Thyroid gland (tissue), 4 donors: ENCODE results near the gene PBX3. TPM values are rescaled to one million over a fixed set of nuclear protein-coding genes. Genes with fewer than 3 reads are reported as not detected.

Experiments used
- DNase-seq, 2 donors: peaks; one replicate each; pipeline ENCODE4 v3.0.0-alpha.2; 2019
- H3K27ac ChIP-seq, 3 donors: fragments of 200-600 bp; sonication (generic); 1 replicate in 2 of 3; 2 replicates in 1 of 3; pipeline ENCODE4 v1.5.1; 2016 to 2019; ENCODE audit warnings: mild to moderate bottlenecking in 1 of 3, moderate library complexity in 1 of 3
- H3K27me3 ChIP-seq: fragments of 200-600 bp; sonication (generic); one replicate; pipeline ENCODE4 v1.5.1; 2019
- H3K36me3 ChIP-seq, 2 donors: fragments of 200-600 bp; sonication (generic); one replicate each; pipeline ENCODE4 v1.5.1; 2016 to 2019
- H3K4me1 ChIP-seq, 2 donors: fragments of 200-600 bp; sonication (generic); one replicate each; pipeline ENCODE4 v1.5.1; 2017 to 2019
- H3K4me3 ChIP-seq, 3 donors: fragments of 200-600 bp; sonication (generic); replicated peaks in 1 of 3; 1 replicate in 2 of 3; 2 replicates in 1 of 3; pipeline ENCODE4 v1.5.1; 2016; ENCODE audit warnings: mild to moderate bottlenecking in 1 of 3
- H3K9me3 ChIP-seq: fragments of 200-600 bp; sonication (generic); one replicate; pipeline ENCODE4 v1.5.1; 2017
- CTCF ChIP-seq, 6 experiments: fragments of 200-600 bp in 3 of 6; fragments of 450-650 bp in 3 of 6; sonication (generic) in 3 of 6; IDR thresholded peaks; one replicate each; pipeline ENCODE4 v1.5.1; 2016 to 2019; ENCODE audit warnings: antibody characterized with exemption in 6 of 6, mild to moderate bottlenecking in 2 of 6, inconsistent platforms in 1 of 6, moderate library complexity in 1 of 6
- POLR2A ChIP-seq, 2 donors: fragments of 450-650 bp; IDR thresholded peaks; one replicate each; pipeline ENCODE4 v1.6.1; 2017; ENCODE audit warnings: antibody characterized with exemption in 2 of 2, mild to moderate bottlenecking in 2 of 2, moderate library complexity in 1 of 2
- WGBS, 2 donors: methylation state at CpG; one replicate each; pipeline ENCODE4 v1.1.5; 2017; 5-methylcytosine and 5-hydroxymethylcytosine counted together
- intact Hi-C: fragments of 100-400 bp; cut with DNase I; formaldehyde crosslinking; loops from one replicate; pipeline ENCODE4 v1.15.1; 2023
- total RNA-seq, 4 donors: library from RNA; depleted of rRNA; stranded (reverse); fragments of >200 nt; gene quantifications; one replicate each; pipeline ENCODE4 v1.2.3, GENCODE V29; 2016

Gene PBX3
- total RNA-seq, 4 donors from 2014 or later: 68.5 to 108 (median 71.3) TPM

DNA sequence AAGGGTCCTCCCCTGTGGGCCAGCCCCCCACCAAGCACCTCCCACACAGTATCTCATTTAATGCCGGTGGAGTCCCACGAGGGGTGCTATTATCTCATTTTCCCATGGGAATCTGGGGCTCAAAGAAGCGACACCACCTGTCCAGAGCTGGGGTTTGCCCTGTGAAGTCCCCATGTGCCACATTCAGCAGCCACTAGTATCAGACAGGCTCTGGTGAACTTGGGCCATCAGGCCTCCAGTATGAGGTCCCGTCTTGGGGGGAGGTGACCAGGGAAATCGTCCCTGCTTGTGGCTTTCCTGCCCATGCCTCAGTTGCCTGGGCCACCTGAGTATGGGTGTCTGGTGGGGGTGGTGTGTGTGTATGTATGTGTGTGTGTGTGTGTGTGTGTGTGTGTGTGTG is 222.7 kb downstream of the PBX3 start:
- WGBS, 2 donors: 77 to 80% methylated on average over 2 to 4 of the region's 5 CpGs
- no peaks in the 10 kb centered on the region for H3K27me3 ChIP-seq
- H3K36me3 ChIP-seq: peaks cover 0 to 11% of the 10 kb centered on the region in 2 donors
- intact Hi-C loops: no loop called here
- TF ChIP-seq POLR2A (IDR thresholded peaks at IDR 0.05) (no peak), CTCF (IDR thresholded peaks at IDR 0.05) (no peak)
- no peak for DNase-seq
- H3K27ac ChIP-seq: no peak overlapping the region
- no peaks in the 10 kb centered on the region for H3K9me3 ChIP-seq
- no peaks in the 10 kb centered on the region for H3K4me1 ChIP-seq
- no peak overlapping the region for H3K4me3 ChIP-seq

DNA sequence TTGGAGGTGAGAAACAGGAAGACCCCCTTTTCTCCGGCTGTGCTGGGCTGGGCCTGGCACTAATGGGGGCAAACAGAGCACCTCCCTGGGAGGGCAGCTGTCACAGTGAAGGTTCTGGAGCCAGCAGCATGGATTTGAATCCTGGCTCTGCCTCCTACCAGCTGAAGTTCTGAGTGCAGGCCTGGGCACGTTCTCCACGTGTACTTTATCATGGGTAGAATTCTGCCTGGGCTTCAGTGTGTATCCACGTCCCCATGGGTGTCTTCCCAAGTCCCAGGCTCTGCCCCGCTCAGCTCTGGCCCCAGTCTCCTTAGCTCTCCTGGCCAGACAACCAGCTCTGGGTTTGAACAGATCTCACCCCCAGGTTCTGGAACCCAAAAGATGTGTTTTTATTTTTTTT is 223.2 kb downstream of the PBX3 start:
- no peak for DNase-seq
- WGBS, 2 donors: 74 to 82% methylated on average over 5 of the region's 5 CpGs
- H3K4me3 ChIP-seq: no peak overlapping the region
- no peak overlapping the region for H3K27ac ChIP-seq
- H3K27me3 ChIP-seq: no peaks in the 10 kb centered on the region
- peaks cover 0 to 11% of the 10 kb centered on the region in 2 donors for H3K36me3 ChIP-seq
- H3K9me3 ChIP-seq: no peaks in the 10 kb centered on the region
- TF ChIP-seq CTCF (IDR thresholded peaks at IDR 0.05): no peak
- TF ChIP-seq POLR2A (IDR thresholded peaks at IDR 0.05): no peak
- no peaks in the 10 kb centered on the region for H3K4me1 ChIP-seq
- intact Hi-C loops: no loop called here

DNA sequence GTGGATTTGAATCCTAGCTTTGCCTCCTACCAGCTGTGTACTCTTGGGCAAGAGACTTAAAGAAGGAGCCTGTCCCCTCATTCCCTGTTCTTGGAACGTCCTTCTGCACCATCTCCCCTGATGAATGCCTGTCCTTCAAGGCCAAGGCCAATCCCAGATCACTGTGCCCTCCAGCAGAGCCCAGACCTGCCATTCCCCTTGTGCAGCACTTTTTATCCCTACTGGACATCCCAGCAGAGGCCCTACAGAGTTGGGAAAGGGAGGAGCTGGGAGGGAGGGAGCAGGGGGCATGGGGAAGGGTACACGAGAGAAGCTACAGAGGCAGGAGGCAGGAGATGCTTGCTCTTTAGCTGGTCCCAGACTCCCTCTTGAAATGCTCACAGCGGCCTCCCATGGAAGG is 223.9 kb downstream of the PBX3 start:
- no peak overlapping the region for H3K4me3 ChIP-seq
- TF ChIP-seq POLR2A (IDR thresholded peaks at IDR 0.05) (no peak), CTCF (IDR thresholded peaks at IDR 0.05) (no peak)
- no peak for DNase-seq
- H3K36me3 ChIP-seq: peaks cover 0 to 6% of the 10 kb centered on the region in 2 donors
- no peak overlapping the region for H3K27ac ChIP-seq
- intact Hi-C loops: no loop called here
- H3K4me1 ChIP-seq: no peaks in the 10 kb centered on the region
- WGBS, 2 donors: 62 to 72% methylated on average over 3 of the region's 3 CpGs
- no peaks in the 10 kb centered on the region for H3K27me3 ChIP-seq
- H3K9me3 ChIP-seq: no peaks in the 10 kb centered on the region

DNA sequence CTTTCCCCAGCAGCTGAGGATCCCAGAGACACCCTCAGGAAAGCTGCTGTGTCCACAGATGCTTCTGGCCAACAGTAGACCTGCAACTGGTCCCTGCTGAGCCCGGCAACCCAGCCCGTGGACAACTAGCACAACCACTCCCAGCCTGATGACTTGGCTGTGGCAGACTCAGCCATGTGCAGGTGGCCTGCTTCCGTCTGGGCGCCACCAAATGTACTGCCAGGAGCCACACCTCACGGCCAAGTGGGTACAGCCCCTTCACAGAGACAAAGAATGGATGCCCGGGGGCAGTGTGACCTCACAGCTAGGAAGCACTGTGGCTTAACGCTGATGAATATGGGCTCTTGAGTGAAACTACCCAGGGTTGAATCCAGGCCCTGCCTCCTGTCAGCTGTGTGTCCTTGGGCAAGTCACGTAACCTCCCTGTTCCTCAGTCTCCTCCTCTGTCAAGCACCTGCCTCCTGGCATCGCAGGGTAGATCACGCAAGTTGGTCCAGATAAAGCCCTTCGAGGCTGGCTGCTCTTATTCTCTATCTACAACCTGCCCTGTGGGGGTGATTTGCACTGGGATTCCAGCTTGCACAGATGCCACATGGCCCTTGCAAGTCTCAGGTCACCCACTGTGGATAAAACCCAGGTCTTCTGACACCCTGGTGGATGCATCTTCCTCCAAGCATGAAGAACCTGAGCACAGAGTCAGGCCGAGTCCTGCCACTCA is 225.0 kb downstream of the PBX3 start:
- Histone ChIP-seq H3K4me1 (no peaks in the 10 kb centered on the region), H3K4me3 (no peak overlapping the region), H3K27me3 (no peaks in the 10 kb centered on the region), H3K9me3 (no peaks in the 10 kb centered on the region), H3K36me3 (no peaks in the 10 kb centered on the region), H3K27ac (no peak overlapping the region)
- intact Hi-C loops: no loop called here
- DNase-seq: no peak
- TF ChIP-seq CTCF (IDR thresholded peaks at IDR 0.05) (no peak), POLR2A (IDR thresholded peaks at IDR 0.05) (no peak)
- 86 to 89% methylated on average over 6 to 8 of the region's 12 CpGs for WGBS, 2 donors

DNA sequence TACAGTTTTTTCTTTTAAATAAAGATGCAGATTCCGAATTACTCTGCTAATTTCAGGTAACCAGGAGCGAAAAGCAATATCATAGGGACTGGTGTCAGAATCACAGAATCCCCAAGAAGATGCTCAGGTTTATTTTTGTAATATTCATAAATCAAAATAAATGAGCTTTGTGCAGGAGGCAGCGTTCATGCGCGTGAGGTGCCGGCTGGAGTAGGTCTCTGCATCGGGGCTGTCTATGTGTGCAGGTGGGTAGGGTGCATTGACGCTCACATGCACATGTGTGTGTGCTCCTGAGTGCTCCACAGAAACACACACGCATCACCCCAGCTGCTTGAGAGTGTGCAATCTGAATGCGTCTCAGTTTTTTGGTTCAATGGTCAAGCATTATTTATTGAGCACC is 226.4 kb downstream of the PBX3 start:
- no peaks in the 10 kb centered on the region for H3K4me1 ChIP-seq
- no peaks in the 10 kb centered on the region for H3K36me3 ChIP-seq
- no peaks in the 10 kb centered on the region for H3K9me3 ChIP-seq
- intact Hi-C loops: no loop called here
- no peaks in the 10 kb centered on the region for H3K27me3 ChIP-seq
- 84 to 87% methylated on average over 10 of the region's 10 CpGs for WGBS, 2 donors
- no peak for DNase-seq
- no peak overlapping the region for H3K27ac ChIP-seq
- no peak overlapping the region for H3K4me3 ChIP-seq
- TF ChIP-seq POLR2A (IDR thresholded peaks at IDR 0.05): no peak
- TF ChIP-seq CTCF (IDR thresholded peaks at IDR 0.05): no peak
